ENCODE data around the gene PSMD9. TPM values are rescaled to one million over a fixed set of nuclear protein-coding genes. Genes with fewer than 3 reads are reported as not detected.

The PSMD9 gene
- total and polyA plus RNA-seq, 12 donors = 13.6 to 117 (median 34.4) TPM

DNA sequence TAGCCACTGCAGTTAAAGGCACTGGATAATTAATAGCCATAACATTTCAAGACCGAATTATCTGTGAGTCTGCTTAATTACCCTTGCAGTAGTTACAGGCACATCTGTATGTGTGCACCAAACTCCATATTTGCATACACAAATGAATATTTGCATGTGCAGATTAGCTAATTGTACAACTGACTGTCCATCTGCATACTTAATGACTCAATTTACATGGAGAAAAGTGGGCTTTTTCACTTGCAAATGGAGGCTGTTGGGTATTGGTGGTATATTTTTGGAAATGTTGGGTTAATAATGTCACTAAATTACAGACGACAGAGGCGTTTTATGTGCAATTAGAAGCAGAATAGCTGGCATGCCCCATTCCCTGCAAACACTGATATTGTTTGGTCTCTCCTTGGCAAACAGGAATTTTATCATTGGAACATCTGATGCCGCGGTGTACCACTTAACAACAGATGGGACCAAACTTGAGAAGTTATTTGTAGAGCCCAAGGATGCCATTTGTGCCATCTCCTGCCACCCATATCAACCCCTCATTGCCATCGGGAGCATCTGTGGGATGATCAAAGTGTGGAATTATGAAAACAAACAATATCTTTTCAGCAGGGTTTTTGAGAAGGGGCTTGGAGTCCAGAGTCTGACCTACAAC lies 69.4 kb downstream of the PSMD9 start:
- Histone ChIP-seq H3K9me3 (no peaks in the 10 kb centered on the region), H3K36me3 (no peaks in the 10 kb centered on the region), H3K4me3 (no peak overlapping the region), H3K4me1 (no peaks in the 10 kb centered on the region), H3K27me3 (no peaks in the 10 kb centered on the region), H3K27ac (no peak overlapping the region)
- ATAC-seq (no peak), DNase-seq (no peak)
- WGBS, 2 donors = 84 to 87% methylated on average over 6 of the region's 6 CpGs
- intact Hi-C loops (cut with DNase I) = loop anchor here in 3 of 10 donors (2.0 to 10.0 kb wide), 3 partner anchors 63 to 167 kb away; partner anchors contain the start of gene BCL7A (in 1 of the 3)
- TF ChIP-seq, protein P1, sequence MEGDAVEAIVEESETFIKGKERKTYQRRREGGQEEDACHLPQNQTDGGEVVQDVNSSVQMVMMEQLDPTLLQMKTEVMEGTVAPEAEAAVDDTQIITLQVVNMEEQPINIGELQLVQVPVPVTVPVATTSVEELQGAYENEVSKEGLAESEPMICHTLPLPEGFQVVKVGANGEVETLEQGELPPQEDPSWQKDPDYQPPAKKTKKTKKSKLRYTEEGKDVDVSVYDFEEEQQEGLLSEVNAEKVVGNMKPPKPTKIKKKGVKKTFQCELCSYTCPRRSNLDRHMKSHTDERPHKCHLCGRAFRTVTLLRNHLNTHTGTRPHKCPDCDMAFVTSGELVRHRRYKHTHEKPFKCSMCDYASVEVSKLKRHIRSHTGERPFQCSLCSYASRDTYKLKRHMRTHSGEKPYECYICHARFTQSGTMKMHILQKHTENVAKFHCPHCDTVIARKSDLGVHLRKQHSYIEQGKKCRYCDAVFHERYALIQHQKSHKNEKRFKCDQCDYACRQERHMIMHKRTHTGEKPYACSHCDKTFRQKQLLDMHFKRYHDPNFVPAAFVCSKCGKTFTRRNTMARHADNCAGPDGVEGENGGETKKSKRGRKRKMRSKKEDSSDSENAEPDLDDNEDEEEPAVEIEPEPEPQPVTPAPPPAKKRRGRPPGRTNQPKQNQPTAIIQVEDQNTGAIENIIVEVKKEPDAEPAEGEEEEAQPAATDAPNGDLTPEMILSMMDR (IDR thresholded peaks at IDR 0.05) = no peak

GRCh38 chr12:121958541-121959240 lies 70.1 kb downstream of the PSMD9 start:
- no peaks in the 10 kb centered on the region for H3K27me3 ChIP-seq
- intact Hi-C loops (cut with DNase I) = loop anchor here in 2 of 10 donors (10.0 kb wide), 2 partner anchors 76 to 166 kb away; no protein-coding TSS in a partner anchor

DNA sequence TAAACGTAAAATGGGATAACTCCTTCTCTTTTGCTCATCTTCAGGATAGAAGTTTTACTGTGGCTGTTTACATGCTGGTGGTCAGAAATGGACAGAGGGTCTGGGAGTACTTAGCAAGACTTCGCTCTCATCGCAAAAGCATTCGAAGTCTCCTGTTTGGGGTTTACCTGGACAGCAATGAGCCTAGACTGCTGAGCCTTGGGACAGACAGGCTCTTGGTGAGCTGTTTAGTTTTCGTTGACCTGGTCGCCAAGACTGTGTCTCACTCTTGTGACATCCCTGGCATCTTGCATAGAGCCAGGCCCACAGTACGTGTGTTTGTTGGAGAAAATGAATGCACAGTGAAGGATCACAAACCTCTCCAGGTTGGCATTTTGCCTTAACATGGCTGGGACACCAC lies 72.0 kb downstream of the PSMD9 start:
- WGBS, 2 donors = 94 to 96% methylated on average over 7 of the region's 7 CpGs
- no peak overlapping the region for H3K27ac ChIP-seq
- H3K4me1 ChIP-seq = peaks cover 0 to 8% (median 0%) of the 10 kb centered on the region in 9 donors
- no peak overlapping the region for H3K4me3 ChIP-seq
- H3K9me3 ChIP-seq = no peaks in the 10 kb centered on the region
- TF ChIP-seq, protein P1 (IDR thresholded peaks at IDR 0.05) = no peak
- intact Hi-C loops (cut with DNase I) = loop anchor here in 1 of 10 donors (10.0 kb wide), 1 partner anchor 64 kb away; the partner anchor contains the start of gene BCL7A
- ATAC-seq = no peak
- no peaks in the 10 kb centered on the region for H3K36me3 ChIP-seq
- H3K27me3 ChIP-seq = no peaks in the 10 kb centered on the region
- no peak for DNase-seq

More at GRCh38 chr12:121958541-121959240, 70.1 kb downstream of the PSMD9 start:
- Histone ChIP-seq H3K27ac (no peak overlapping the region), H3K9me3 (no peaks in the 10 kb centered on the region), H3K4me3 (no peak overlapping the region), H3K36me3 (no peaks in the 10 kb centered on the region), H3K4me1 (no peaks in the 10 kb centered on the region)
- ATAC-seq (peak in 1 of 8 donors; percentile 49), DNase-seq (no peak)
- TF ChIP-seq, protein P1 (IDR thresholded peaks at IDR 0.05) = no peak
- WGBS, 2 donors = 68 to 69% methylated on average over 21 of the region's 21 CpGs

DNA sequence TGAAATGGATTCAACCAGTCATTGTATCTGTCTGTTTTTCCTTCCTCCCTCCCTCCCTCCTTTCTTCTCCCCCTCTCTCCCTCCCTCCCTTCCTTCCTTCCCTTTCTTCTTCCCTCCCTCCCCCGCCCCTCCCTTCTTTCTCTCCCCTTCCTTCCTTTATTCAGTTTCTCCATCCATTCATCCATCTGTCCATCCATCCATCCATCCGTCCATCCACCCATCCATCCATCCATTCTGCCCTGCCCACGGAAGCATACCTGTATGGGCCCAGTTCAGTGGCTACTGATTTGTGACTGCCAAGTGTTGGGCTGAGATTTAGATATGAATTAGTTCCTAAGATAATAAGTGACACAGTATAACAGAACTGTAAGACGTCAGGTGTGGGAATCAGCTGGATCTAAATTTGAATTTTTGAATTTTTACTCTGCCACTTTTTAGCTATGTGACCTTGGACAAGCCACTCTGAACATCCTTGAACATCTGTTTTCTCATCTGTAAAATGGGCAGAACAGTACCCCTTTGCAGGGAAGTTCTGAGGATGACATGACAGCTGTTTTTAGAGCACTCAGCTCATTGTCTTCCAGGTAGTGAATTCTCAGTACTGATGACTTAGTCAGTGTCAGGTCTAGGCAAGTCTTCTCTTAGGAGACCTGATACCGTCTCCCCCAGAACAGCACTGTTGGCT lies 72.7 kb downstream of the PSMD9 start:
- H3K27me3 ChIP-seq = no peaks in the 10 kb centered on the region
- intact Hi-C loops (cut with DNase I) = loop anchor here in 1 of 10 donors (10.0 kb wide), 1 partner anchor 63 kb away; the partner anchor contains the start of gene BCL7A
- WGBS, 2 donors = 93% methylated on average over 5 of the region's 5 CpGs

More for the DNA sequence above, 72.7 kb downstream of the PSMD9 start:
- DNase-seq (no peak), ATAC-seq (no peak)
- H3K4me1 ChIP-seq = peaks cover 0 to 8% (median 0%) of the 10 kb centered on the region in 9 donors
- no peaks in the 10 kb centered on the region for H3K36me3 ChIP-seq
- no peak overlapping the region for H3K27ac ChIP-seq
- TF ChIP-seq, protein P1 (IDR thresholded peaks at IDR 0.05) = no peak
- H3K9me3 ChIP-seq = no peaks in the 10 kb centered on the region
- H3K4me3 ChIP-seq = no peak overlapping the region

All from heart right ventricle (tissue), 16 donors.